WI38 (cell line): Measurements from ENCODE around the gene SDK2.

Experiments
- H3K4me3 ChIP-seq: 2 replicates; pipeline ENCODE4 v1.5.1; 2011; ENCODE audit warnings: low read depth, mild to moderate bottlenecking, control low read depth, low read length
- TF ChIP-seq, protein P1 (sequence below): IDR thresholded peaks from 2 replicates; pipeline ENCODE4 v1.5.1; 2012; ENCODE audit warnings: low read depth, mild to moderate bottlenecking, control low read depth, low read length

SDK2 gene

GRCh38 chr17:73327676-73328075, 316.6 kb downstream of the SDK2 start:
- TF ChIP-seq, protein P1, sequence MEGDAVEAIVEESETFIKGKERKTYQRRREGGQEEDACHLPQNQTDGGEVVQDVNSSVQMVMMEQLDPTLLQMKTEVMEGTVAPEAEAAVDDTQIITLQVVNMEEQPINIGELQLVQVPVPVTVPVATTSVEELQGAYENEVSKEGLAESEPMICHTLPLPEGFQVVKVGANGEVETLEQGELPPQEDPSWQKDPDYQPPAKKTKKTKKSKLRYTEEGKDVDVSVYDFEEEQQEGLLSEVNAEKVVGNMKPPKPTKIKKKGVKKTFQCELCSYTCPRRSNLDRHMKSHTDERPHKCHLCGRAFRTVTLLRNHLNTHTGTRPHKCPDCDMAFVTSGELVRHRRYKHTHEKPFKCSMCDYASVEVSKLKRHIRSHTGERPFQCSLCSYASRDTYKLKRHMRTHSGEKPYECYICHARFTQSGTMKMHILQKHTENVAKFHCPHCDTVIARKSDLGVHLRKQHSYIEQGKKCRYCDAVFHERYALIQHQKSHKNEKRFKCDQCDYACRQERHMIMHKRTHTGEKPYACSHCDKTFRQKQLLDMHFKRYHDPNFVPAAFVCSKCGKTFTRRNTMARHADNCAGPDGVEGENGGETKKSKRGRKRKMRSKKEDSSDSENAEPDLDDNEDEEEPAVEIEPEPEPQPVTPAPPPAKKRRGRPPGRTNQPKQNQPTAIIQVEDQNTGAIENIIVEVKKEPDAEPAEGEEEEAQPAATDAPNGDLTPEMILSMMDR: no peak

GRCh38 chr17:73325527-73325842, 318.8 kb downstream of the SDK2 start:
- TF ChIP-seq, protein P1: no peak

More at GRCh38 chr17:73327676-73328075, 316.6 kb downstream of the SDK2 start:
- no peak overlapping the region for H3K4me3 ChIP-seq

GRCh38 chr17:73324711-73325526, 319.3 kb downstream of the SDK2 start:
- H3K4me3 ChIP-seq: no peak overlapping the region
- TF ChIP-seq, protein P1: no peak

More at GRCh38 chr17:73325527-73325842, 318.8 kb downstream of the SDK2 start:
- H3K4me3 ChIP-seq: no peak overlapping the region

GRCh38 chr17:73324160-73324475, 320.1 kb downstream of the SDK2 start:
- no peak overlapping the region for H3K4me3 ChIP-seq
- TF ChIP-seq, protein P1: no peak

GRCh38 chr17:73323409-73324159, 320.7 kb downstream of the SDK2 start:
- TF ChIP-seq, protein P1: no peak

GRCh38 chr17:73320601-73321264, 323.5 kb downstream of the SDK2 start:
- TF ChIP-seq, protein P1: no peak

More at GRCh38 chr17:73323409-73324159, 320.7 kb downstream of the SDK2 start:
- H3K4me3 ChIP-seq: no peak overlapping the region

More at GRCh38 chr17:73320601-73321264, 323.5 kb downstream of the SDK2 start:
- H3K4me3 ChIP-seq: no peak overlapping the region
